GM18517 (cell line): ENCODE measurements around the gene SERPINB6.
A peak's percentile ranks its signal among the peaks of the same experiment; 100 is the strongest.
"Not testable (repeated sequence)": the region's sequence is repeated elsewhere in the genome, so short reads cannot be mapped to it uniquely, and the experiment has no call there.

Experiments
- ATAC-seq: cut with Tn5 transposase; IDR thresholded peaks from one replicate; pipeline ENCODE4 v1.9.1; 2021; ENCODE audit warnings: mild to moderate bottlenecking, moderate library complexity; ENCODE audit not compliant: unreplicated experiment

The SERPINB6 gene

DNA sequence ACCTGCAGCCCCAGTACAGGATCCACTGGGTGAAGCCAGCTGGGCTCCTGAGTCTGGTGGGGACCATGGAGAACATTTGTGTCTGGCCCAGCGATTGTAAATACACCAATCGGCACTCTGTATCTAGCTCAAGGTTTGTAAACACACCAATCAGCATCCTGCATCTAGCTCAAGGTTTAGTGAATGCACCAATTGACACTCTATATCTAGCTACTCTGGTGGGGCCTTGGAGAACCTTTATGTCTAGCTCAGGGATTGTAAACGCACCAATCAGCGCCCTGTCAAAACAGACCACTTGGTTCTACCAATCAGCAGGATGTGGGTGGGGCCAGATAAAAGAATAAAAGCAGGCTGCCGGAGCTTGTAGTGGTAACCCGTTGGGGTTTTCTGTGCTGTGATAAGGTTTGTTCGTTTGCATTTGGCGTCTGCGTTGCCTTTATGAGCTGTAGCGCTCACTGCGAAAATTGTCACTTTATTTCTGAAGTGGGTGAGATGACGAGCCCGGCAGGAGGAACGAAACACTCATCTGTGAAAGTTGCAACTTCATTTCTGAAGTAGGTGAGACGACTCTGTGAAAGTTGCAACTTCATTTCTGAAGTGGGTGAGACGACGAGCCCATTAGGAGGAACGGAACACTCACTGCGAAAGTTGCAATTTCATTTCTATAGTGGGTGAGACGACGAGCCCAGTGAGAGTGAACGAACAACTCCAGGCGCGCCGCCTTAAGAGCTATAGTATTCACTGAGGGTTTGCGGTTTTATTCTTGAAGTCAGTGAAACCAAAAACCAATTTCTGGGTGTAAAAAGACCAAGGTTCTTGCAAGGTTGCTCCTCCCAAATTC is 31.1 kb downstream of the SERPINB6 start:
- ATAC-seq: peak; percentile 91

DNA sequence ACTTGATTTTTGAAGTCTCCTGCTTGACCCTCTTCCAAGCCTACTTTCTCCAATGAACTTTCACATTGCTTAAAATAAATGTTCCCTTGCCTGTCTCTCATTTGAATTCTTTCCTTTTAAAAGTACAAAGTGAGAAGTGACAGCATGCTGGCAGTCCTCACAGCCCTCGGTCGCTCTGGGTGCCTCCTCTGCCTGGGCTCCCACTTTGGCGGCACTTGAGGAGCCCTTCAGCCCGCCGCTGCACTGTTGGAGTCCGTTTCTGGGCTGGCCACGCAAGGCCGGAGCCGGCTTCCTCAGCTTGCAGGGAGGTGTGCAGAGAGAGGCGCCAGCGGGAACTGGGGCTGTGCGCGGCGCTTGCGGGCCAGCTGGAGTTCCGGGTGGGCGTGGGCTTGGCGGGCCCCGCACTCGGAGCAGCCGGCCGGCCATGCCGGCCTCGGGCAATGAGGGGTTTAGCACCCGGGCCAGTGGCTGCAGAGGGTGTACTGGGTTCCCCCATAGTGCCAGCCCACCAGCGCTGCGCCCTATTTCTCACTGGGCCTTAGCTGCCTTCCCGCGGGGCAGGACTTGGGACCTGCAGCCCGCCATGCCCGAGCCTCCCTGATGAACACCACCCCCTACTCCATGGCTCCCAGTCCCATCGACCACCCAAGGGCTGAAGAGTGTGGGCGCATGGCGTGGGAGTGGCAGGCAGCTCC is 31.9 kb downstream of the SERPINB6 start:
- no peak for ATAC-seq

DNA sequence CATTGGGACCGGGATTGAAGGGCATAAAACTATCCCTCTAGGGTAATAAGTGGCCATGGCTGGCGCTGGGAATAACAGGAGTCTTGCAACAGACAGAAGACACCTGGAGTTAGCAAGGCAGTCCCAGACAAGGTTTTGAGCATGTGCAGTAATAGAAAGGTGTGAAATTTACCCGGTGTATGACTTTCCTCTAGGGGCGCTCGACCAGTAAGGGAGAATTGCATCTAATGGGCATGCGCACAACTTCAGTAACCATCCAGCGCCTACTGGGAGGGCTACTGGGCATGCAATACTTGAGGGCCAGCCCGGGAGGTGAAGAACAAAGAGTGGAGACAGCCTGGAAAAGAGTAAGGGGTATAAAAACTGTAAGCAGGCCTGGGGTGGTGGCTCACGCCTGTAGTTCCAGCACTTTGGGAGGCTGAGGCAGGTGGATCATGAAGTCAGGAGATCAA is 32.7 kb downstream of the SERPINB6 start:
- no peak for ATAC-seq

DNA sequence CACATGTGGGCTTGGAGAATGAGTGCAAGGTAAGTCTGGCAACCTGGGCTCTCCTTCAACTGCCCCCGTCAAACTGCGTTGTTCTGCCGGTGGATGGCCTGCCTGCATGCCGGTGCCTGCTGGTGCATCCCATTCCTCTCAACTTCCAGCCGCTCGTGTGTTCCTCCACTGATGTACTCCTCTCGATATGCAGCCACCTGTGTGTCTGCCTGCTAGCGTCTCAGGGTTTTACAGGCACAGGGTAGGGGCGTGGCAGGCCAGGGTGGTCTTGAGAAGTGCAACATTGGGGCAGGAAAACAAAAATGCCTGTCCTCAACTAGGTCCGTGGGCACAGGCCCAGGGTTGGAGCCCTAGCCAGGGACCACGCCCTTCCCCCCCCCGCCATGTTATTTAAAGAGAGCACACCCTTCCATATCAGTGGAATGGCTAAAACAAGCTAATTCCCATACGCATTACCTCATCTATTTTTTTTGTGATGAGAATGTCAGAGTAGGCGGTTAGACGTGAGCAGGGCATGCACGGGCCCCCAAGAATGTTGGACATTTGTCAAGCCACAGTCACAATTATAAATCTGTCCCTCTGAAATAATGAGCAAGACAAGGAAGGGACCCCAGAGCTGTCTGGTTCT is 33.2 kb downstream of the SERPINB6 start:
- no peak for ATAC-seq

DNA sequence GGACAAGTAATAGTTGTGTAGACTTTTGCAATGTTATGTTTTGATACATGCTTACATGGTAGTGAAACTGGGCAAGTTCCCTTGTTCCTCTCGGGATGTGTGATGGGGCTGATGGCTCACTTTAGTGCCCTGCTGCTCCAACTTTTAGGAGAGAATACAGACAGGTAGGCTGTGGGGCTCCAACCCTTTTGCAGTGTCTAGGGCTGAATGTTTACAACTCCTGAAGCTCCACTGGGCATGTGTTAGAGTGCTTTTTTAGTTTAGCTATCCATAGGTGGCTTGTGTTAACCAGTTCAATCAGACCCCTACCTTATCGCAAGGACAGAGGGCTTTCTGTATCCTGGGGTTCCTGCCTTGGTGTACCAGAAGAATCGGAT is 33.8 kb downstream of the SERPINB6 start:
- ATAC-seq: no peak

DNA sequence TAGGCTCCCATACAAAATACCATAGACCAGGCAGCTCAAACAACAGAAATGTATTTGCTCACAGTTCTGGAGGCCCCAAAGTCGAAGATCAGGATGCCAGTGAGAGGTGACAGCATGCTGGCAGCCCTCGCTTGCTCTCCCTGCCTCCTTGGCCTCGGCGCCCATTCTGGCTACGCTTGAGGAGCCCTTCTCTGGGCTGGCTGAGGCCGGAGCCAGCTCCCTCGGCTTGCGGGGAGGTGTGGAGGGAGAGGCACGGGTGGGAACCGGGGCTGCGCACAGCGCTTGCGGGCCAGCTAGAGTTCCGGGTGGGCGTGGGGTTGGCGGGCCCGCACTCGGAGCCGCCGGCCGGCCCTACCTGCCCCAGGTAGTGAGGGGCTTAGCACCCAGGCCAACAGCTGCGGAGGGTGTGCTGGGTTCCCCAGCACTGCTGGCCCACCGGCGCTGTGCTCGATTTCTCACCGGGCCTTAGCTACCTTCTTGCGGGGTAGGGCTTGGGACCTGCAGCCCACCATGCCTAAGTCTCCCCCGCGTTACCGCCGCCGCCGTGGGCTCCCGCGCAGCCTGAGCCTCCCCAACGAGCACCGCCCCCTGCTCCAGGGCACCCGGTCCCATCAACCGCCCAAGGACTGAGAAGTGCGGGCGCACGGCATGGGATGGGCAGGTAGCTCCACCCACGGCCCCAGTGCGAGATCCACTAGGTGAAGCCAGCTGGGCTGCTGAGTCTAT is 35.6 kb downstream of the SERPINB6 start:
- no peak for ATAC-seq

DNA sequence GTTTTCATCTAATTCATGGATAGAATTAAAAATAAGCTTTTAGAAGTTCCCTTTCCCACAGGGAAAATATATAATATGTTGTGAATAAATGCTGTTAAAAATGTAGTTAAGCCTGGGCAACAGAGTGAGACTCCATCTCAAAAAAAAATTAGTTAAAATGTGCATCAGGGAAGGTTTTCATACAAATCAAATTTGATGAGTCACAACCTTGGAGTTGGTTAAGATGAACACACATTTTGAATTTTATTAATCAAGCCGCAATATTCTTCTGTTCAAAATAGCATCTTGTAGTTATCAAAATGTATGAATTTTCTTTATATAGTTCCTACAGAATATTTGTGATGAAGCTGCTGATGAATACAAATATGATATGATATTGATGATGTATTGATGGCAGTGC is 37.3 kb downstream of the SERPINB6 start:
- no peak for ATAC-seq

DNA sequence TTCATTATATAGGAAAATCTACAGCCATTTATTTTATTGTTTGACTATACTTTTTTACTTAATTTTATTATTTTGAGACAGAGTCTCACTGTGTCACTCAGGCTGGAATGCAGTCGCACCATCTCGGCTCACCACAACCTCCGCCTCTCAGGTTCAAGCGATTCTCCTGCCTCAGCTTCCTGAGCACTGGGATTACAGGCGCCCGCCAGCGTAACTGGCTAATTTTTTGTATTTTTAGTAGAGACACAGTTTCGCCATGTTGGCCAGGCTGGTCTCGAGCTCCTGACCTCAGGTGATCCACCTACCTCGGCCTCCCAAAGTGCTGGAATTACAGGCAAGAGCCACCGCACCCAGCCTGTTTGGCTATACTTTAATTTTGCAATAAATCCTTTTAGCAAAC is 38.5 kb downstream of the SERPINB6 start:
- not testable (repeated sequence) for ATAC-seq

DNA sequence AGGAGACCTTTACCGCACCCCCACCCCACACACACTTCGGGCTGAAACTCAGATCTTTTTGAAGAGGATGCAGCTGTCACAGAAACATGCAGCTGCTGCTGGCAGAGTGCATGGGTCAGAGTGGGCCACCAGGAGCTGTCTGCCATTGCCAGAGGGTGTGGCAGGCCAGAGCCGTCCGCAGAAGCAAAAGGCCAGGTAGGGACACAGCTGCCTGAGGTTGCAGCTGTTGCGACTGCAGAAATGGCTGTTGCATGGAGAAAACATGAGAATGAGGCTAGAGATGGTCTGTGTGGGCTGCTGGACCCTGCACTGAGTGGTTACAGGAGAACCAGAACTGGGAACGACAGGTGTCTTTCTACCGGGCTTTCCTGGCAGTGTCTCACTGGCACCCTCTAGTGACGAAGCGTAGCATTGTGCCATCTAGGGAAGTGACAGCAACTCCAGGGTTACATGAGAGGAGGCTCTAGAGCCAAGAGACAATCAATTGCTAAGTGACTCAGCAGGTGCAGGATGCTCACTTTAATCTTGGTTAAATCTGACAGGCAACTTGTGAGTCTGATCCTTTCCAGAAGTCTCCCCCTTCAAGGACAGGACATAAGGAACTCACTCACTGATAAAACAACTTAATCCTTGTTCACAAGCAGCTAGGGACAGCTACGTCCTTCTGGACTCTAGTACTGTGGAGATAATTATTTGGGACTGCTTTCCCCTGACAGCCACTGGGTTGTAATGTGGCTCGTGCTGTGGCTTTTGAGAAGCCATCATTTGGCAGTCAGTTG is 39.2 kb downstream of the SERPINB6 start:
- ATAC-seq: peak; percentile 63

DNA sequence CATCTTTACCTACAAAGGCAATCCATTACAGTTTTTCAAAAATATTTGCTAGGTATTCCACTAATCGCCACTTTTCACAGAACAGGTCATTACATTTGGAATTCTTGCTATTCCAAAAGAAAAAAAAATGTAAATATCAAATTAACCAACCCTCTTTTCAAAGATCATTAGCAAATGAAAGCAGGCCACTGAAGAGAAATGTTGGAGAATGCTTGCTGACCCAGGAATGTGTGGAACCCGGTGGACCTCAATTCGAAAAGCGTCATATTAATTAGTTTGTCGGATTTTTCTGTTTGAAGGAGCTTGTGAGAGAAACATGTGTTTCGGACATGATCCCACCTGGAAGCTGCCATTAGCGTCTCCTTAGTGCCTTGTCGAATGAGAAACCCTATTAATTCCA is 40.3 kb downstream of the SERPINB6 start:
- no peak for ATAC-seq

DNA sequence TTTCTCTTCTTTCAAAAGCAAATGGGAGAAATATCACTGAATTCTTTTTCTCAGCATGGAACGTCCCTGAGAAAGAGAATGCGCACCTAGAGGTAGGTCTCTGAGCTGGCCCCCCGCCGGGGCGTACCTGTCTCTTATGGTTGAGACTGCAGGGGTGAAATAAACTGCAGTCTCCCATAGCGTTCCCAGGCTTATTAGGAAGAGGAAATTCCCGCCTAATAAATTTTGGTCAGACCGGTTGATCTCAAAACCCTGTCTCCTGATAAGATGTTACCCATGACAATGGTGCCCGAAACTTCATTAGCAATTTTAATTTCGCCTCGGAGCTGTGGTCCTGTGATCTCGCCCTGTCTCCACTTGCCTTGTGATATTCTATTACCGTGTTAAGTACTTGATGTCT is 43.4 kb downstream of the SERPINB6 start:
- ATAC-seq: not testable (repeated sequence)

DNA sequence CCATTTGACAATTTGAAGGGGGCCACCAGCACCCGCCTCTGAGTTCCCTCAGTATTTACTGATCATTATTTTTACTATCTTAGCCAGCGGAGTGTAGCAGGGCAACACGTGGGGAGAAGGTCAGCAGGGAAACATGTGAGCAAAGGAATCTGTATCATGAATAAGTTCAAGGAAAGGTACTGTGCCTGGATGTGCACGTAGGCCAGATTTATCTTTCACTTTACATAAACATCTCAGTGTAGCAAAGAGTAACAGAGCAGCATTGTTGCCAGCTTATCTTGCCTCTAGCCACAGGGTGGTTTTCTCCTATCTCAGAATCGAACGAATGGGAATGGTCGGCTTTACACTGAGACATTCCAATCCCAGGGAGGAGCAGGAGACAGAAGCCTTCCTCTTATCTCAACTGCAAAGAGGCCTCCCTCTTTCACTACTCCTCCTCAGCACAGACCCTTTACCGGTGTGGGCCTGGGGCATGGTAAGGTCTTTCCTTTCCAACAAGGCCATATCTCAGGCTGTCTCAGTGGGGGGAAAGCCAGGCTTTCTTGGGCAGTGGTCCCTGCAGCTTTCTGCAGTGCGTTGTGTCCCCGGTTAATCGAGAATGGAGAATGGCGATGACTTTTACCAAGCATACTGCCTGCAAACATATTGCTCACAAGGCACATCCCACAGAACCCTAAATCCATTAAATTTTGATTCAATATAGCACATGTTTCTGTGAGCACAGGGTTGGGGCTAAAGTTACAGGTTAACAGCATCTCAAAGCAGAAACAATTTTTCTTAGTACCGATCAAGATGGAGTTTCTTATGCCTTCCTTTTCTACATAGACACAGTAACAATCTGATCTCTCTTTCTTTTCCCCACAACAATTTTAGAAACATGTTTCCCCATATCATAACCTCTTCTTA is 45.3 kb downstream of the SERPINB6 start:
- not testable (repeated sequence) for ATAC-seq

DNA sequence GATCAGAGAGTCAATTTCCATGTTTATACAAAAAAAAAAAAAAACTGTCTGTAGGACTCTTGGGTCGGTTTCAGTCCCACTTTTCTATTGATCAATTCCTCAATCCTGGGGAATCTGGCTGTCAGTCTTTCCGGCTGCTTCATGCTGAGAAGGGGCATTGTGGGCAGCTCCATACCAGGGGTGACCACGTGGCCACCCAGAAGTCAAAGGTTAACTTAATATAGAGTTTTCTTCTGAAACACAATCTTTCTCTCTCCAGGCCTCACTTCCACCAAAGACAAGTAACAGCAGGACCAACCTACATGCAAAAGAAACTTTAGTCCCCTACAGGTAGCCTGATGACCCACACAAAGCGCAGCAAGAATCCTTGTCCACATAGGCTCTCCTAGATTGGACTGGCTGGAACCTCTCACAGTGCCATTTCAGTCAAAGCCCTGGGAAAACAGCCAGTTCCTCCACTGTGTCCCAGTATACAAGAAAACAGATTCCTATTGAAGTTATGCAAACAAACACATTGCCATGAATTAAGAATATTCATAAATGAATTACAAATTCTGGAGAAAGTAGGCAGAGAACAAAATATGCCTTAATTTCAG is 49.7 kb downstream of the SERPINB6 start:
- no peak for ATAC-seq

DNA sequence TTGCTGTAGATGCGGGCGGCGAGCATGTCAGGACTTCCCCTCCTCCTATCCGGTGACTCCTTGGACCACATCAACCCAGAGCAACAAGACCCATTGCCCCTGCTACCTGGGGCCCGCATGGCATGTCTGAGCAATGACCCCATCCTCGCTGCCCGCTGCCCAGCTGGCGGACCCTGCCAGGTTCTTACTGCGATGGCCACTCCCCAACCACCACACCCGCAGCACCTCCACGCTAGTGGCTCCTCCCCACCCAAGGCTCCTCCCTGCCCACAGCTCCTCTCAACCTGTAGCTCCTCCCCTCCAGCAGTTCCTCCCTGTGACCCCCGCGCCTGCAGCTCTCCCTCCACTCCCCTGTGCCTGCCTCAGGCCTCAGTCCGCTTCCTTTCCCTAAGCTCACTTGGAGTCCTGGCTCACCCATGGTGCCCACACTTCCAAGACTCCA is 50.7 kb downstream of the SERPINB6 start:
- ATAC-seq: no peak

DNA sequence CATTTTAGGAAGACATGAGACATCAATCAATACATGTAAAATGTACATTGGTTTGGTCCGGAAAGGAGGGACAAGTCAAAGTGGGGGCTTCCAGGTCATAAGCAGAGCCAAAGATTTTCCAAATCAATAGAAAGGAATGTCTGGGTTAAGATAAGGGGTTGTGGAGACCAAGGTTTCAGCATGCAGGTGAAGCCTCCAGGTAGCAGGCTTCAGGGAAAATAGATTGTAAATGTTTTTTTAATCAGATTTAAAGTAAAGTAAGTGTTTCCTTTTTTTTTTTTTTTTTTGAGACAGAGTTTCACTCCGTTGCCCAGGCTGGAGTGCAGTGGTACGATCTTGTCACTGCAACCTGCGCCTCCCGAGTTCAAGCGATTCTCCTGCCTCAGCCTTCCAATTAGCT is 51.5 kb downstream of the SERPINB6 start:
- ATAC-seq: no peak

DNA sequence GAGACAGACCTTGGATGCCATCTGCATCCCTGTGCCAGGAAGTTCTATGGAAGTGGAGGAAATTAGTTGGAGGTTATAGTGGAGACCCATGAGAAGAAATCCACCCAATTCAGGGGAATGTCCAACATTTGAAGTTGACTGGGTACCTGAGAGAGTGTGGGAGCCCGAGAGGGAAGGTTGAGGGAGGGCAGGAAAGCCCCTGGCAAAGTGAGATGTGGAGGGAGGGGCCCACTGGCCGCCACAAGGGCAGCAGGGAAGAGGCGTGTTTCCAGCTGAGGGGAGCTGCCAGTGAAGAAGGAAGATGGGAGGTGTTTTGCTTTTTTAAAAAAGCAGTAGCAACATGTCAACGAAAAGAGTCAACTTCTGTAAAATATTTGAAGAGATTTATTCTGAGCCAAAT is 52.0 kb downstream of the SERPINB6 start:
- ATAC-seq: no peak

DNA sequence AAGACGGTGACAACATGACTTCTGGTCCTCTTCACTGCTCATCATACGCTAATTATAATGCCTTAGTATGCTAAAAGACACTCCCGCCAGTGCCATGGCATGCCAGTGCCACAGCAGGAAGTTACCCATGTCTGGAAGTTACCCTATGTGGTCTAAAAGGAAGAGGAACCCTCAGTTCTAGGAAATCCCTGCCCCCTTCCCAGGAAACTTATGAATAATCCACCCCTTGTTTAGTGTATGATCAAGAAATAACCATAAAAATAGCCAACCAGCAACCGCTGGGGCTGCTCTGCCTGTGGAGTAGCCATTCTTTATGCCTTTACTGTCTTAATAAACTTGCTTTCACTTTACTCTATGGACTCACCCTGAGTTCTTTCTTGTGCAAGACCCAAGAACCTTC is 52.4 kb downstream of the SERPINB6 start:
- no peak for ATAC-seq

DNA sequence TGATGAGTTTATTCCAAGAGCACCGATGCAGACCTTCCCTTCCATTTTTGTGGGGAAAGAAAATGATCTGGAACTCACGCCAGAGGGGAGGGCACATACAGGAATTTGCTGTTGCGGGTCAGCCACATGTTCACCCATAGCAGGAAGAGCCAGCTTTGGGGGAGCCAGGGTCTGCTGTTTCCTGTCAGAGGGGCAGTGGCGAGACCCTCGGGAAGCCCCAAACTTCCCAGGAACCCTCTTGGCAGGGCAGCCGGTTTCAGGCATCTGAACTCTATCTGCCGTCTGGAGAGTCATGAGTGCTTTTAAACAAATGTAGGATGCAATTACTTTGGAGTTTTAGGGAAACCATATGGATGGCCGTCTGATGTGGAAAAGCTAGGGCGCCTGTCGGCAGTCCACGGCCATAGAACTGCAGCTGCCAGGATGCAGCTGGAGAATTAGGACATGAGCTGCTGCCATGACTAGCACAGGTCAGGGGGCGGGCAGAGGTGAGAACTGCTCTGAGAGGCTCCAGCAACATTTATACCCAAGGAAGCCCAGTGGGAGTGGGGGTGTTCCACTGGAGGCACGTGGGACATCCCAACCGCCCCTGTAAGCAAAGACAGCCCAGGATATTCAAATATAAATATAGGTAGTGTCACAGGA is 53.4 kb downstream of the SERPINB6 start:
- no peak for ATAC-seq
